Lung (tissue), 13 donors: ENCODE results near the gene TMEM11. TPM values are rescaled to one million over a fixed set of nuclear protein-coding genes. Genes with fewer than 3 reads are reported as not detected.

Experiments used
- ATAC-seq: fragments of 200-7000 bp; cut with Tn5 transposase; one replicate; pipeline ENCODE4 v1.9.1; 2020; ENCODE audit warnings: moderate number of reproducible peaks; ENCODE audit not compliant: insufficient read depth, low FRiP score
- DNase-seq, 3 donors: peaks; one replicate each; pipeline ENCODE4 v3.0.0-alpha.2; 2013 to 2017
- H3K27ac ChIP-seq, 2 donors: one replicate each; pipeline ENCODE4 v1.5.1; 2013; ENCODE audit warnings: mild to moderate bottlenecking in 2 of 2, moderate library complexity in 2 of 2, control low read depth in 1 of 2, inconsistent platforms in 1 of 2, low read depth in 1 of 2, low read length in 1 of 2
- H3K27me3 ChIP-seq, 3 donors: one replicate each; pipeline ENCODE4 v1.5.1; 2013; ENCODE audit warnings: low read length in 2 of 3; ENCODE audit not compliant: control insufficient read depth in 3 of 3, insufficient read depth in 3 of 3
- H3K36me3 ChIP-seq, 4 donors: one replicate each; pipeline ENCODE4 v1.5.1; 2013; ENCODE audit warnings: low read length in 4 of 4, mild to moderate bottlenecking in 1 of 4, moderate library complexity in 1 of 4; ENCODE audit not compliant: control insufficient read depth in 4 of 4, insufficient read depth in 4 of 4
- H3K4me1 ChIP-seq, 5 donors: one replicate each; pipeline ENCODE4 v1.5.1; 2013; ENCODE audit warnings: low read length in 5 of 5, mild to moderate bottlenecking in 2 of 5, moderate library complexity in 1 of 5; ENCODE audit not compliant: control insufficient read depth in 5 of 5, insufficient read depth in 5 of 5
- H3K4me3 ChIP-seq: one replicate; pipeline ENCODE4 v1.5.1; 2013; ENCODE audit warnings: mild to moderate bottlenecking, control low read depth, moderate library complexity
- H3K9ac ChIP-seq, 2 donors: one replicate each; pipeline ENCODE4 v1.5.1; 2013; ENCODE audit warnings: low read length in 2 of 2, control low read depth in 1 of 2; ENCODE audit not compliant: insufficient read depth in 1 of 2
- H3K9me3 ChIP-seq, 4 donors: one replicate each; pipeline ENCODE4 v1.5.1; 2013; ENCODE audit warnings: low read length in 3 of 4, mild to moderate bottlenecking in 1 of 4, moderate library complexity in 1 of 4; ENCODE audit not compliant: control insufficient read depth in 4 of 4, insufficient read depth in 3 of 4
- WGBS, 2 donors: extraction: QIAGEN DNeasy Blood & Tissue Kit; methylation state at CpG; one replicate each; pipeline ENCODE4 v1.1.7; 2013; 5-methylcytosine and 5-hydroxymethylcytosine counted together
- polyA plus RNA-seq, 2 donors: library from polyadenylated mRNA; stranded (reverse); fragments of 200-250 nt; gene quantifications; one replicate each; pipeline ENCODE4 v1.2.1, GENCODE V29; 2013
- small RNA-seq: library from RNA; depleted of rRNA; stranded (forward); fragments of <200 nt; gene quantifications from one replicate; pipeline ENCODE3, GENCODE V24; 2014; ENCODE audit warnings: low replicate concordance
- total RNA-seq, 2 donors: library from RNA; depleted of rRNA in 1 of 2; stranded (reverse); fragments of >200 nt in 1 of 2; gene quantifications; one replicate each; pipeline ENCODE4 v1.2.1, GENCODE V29; 2014 to 2021
- TF ChIP-seq, protein P1 (sequence below): IDR thresholded peaks from 2 replicates; pipeline ENCODE4 v1.5.1; 2012; ENCODE audit warnings: mild to moderate bottlenecking; ENCODE audit errors: control extremely low read depth, extremely low read depth
- donor health status: control.
- donor health status: control.
- donor health status: Bipolar disorder and iron deficiency.
- donor health status: healthy.
- donor health status: DM: yes; HTN: yes; CAD: no.

Gene TMEM11
- total and polyA plus RNA-seq, 4 donors, result 12.1 to 29.4 (median 27.1) TPM

DNA sequence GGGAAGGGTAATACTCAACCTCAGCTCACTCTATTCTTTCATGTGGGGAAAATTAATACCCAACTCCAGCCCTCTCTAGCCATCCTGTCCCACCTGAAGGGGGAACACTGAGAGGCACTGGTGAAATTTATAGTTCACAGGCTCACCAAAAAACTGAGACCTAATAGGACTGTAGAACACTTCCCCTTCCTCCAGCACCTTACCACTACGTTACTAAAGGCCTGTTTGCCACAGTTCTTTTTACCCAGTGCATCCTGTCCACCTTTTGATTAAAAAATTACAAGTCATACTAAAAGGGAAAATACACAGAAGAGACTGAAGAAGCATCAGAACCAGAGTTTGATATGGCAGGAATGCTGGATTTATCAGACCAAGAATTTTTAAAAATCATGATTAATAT lies 61.2 kb downstream of the TMEM11 start:
- Histone ChIP-seq H3K36me3 (no peaks in the 10 kb centered on the region), H3K27ac (no peak overlapping the region), H3K4me1 (no peaks in the 10 kb centered on the region), H3K9me3 (peaks cover 0 to 14% (median 1%) of the 10 kb centered on the region in 4 donors), H3K9ac (no peak overlapping the region), H3K27me3 (no peaks in the 10 kb centered on the region), H3K4me3 (no peak overlapping the region)
- DNase-seq (no peak), ATAC-seq (no peak)
- TF ChIP-seq, protein P1, sequence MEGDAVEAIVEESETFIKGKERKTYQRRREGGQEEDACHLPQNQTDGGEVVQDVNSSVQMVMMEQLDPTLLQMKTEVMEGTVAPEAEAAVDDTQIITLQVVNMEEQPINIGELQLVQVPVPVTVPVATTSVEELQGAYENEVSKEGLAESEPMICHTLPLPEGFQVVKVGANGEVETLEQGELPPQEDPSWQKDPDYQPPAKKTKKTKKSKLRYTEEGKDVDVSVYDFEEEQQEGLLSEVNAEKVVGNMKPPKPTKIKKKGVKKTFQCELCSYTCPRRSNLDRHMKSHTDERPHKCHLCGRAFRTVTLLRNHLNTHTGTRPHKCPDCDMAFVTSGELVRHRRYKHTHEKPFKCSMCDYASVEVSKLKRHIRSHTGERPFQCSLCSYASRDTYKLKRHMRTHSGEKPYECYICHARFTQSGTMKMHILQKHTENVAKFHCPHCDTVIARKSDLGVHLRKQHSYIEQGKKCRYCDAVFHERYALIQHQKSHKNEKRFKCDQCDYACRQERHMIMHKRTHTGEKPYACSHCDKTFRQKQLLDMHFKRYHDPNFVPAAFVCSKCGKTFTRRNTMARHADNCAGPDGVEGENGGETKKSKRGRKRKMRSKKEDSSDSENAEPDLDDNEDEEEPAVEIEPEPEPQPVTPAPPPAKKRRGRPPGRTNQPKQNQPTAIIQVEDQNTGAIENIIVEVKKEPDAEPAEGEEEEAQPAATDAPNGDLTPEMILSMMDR, result no peak
- 35 to 68% methylated on average over 1 of the region's 1 CpG for WGBS, 2 donors

DNA sequence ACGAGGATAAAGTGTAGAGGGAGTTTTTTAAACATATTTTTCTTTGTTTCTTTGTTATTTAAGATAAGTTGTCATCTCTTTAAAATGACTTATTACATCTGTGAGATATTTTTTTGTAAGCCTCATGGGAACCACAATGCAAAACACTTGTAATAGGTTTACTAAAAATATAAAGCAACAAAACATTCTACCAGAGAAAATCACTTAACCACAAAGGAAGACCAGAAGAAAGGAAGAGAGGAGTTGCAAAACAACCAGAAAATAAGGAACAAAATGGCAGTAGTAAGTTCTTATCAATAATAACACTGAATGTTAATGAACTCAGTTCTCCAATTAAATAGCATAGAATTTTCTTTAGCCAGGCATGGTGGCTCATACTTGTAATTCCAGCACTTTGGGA lies 64.3 kb downstream of the TMEM11 start:
- Histone ChIP-seq H3K4me3 (no peak overlapping the region), H3K4me1 (peaks cover 0 to 3% (median 0%) of the 10 kb centered on the region in 5 donors), H3K9me3 (peaks cover 0 to 10% (median 2%) of the 10 kb centered on the region in 4 donors), H3K9ac (no peak overlapping the region), H3K27ac (no peak overlapping the region), H3K36me3 (peaks cover 0 to 1% (median 0%) of the 10 kb centered on the region in 4 donors), H3K27me3 (no peaks in the 10 kb centered on the region)
- TF ChIP-seq, protein P1, result no peak
- ATAC-seq, result no peak
- WGBS, 2 donors, result 39 to 78% methylated on average over 1 of the region's 1 CpG
- DNase-seq, result no peak

Small RNA genes lying within 50 kb of the gene (small RNA-seq; reads per million reads assigned to genes)
- not detected for gene RN7SL426P

Other genes starting within 250 kb of the TMEM11 start
- 100 to 1,000 TPM; 169 to 180 TPM for gene USP22, start 171.2 kb downstream of the TMEM11 start, total RNA-seq
- gene USP22, start 171.2 kb downstream of the TMEM11 start, polyA plus RNA-seq, result 10 to 100 TPM; 33.3 to 55.8 TPM
- gene DHRS7B, start 87.2 kb downstream of the TMEM11 start, total RNA-seq, result 10 to 100 TPM; 19.4 to 26.1 TPM
- 10 to 100 TPM; 37.3 to 55.6 TPM for gene DHRS7B, start 87.2 kb downstream of the TMEM11 start, polyA plus RNA-seq
- gene NATD1, start 39.2 kb upstream of the TMEM11 start, total RNA-seq, result 1 to 10 TPM; 6.9 to 8.1 TPM
- 1 to 10 TPM; 4.8 to 6.3 TPM for gene NATD1, start 39.2 kb upstream of the TMEM11 start, polyA plus RNA-seq
- 100 to 1,000 TPM in 1 of 2 donors, 10 to 100 TPM in 1; 36.4 to 111 TPM for gene MAP2K3, start 70.5 kb upstream of the TMEM11 start, total RNA-seq
- 10 to 100 TPM; 53.9 to 99.5 TPM for gene MAP2K3, start 70.5 kb upstream of the TMEM11 start, polyA plus RNA-seq
- 1 to 10 TPM; 3.4 to 6.6 TPM for gene KCNJ12, start 162.2 kb upstream of the TMEM11 start, total RNA-seq
- 1 to 10 TPM in 1 of 2 donors, under 1 TPM in 1; 0.67 to 1.6 TPM for gene KCNJ12, start 162.2 kb upstream of the TMEM11 start, polyA plus RNA-seq